ENCODE measurements around the gene MAEL.

- no peak for TF ChIP-seq CTCF (IDR thresholded peaks at IDR 0.05)
- TF ChIP-seq ZFX (IDR thresholded peaks at IDR 0.05; ENCODE audit: borderline replicate concordance), result no peak
These were observed 79.7 kb downstream of the MAEL start for GRCh38 chr1:167068761-167069160.
